Aorta (tissue), 5 donors: Measurements from ENCODE around the gene USP31. TPM values are rescaled to one million over a fixed set of nuclear protein-coding genes. Genes with fewer than 3 reads are reported as not detected.
A peak's percentile ranks its signal among the peaks of the same experiment; 100 is the strongest.

Experiments used
- ATAC-seq: fragments of 200-7000 bp; cut with Tn5 transposase; one replicate; pipeline ENCODE4 v1.9.1; 2022; ENCODE audit warnings: moderate library complexity; ENCODE audit not compliant: low FRiP score
- DNase-seq, 2 donors: peaks; one replicate each; pipeline ENCODE4 v3.0.0-alpha.2; 2020
- H3K27ac ChIP-seq, 2 donors: one replicate each; pipeline ENCODE4 v1.5.1; 2013; ENCODE audit warnings: low read length in 2 of 2, mild to moderate bottlenecking in 2 of 2, moderate library complexity in 2 of 2, control low read depth in 1 of 2, inconsistent platforms in 1 of 2, low read depth in 1 of 2
- H3K27me3 ChIP-seq, 2 donors: one replicate each; pipeline ENCODE4 v1.6.1; 2013; ENCODE audit warnings: control low read depth in 1 of 2, low read length in 1 of 2, mild to moderate bottlenecking in 1 of 2, moderate library complexity in 1 of 2; ENCODE audit not compliant: insufficient read depth in 2 of 2, control insufficient read depth in 1 of 2
- H3K36me3 ChIP-seq, 2 donors: one replicate each; pipeline ENCODE4 v1.6.1; 2013; ENCODE audit warnings: control low read depth in 1 of 2, low read length in 1 of 2, mild to moderate bottlenecking in 1 of 2; ENCODE audit not compliant: insufficient read depth in 2 of 2, control insufficient read depth in 1 of 2
- H3K4me1 ChIP-seq, 2 donors: one replicate each; pipeline ENCODE4 v1.6.1; 2013; ENCODE audit warnings: low read length in 2 of 2, control low read depth in 1 of 2, mild to moderate bottlenecking in 1 of 2, moderate library complexity in 1 of 2; ENCODE audit not compliant: insufficient read depth in 2 of 2, control insufficient read depth in 1 of 2
- H3K4me3 ChIP-seq, 2 donors: one replicate each; pipeline ENCODE4 v1.5.1; 2013; ENCODE audit warnings: low read length in 2 of 2, control low read depth in 1 of 2, mild to moderate bottlenecking in 1 of 2
- H3K9me3 ChIP-seq: one replicate; pipeline ENCODE4 v1.6.1; 2013; ENCODE audit warnings: mild to moderate bottlenecking, low read length; ENCODE audit not compliant: control insufficient read depth
- WGBS, 2 donors: extraction: QIAGEN DNeasy Blood & Tissue Kit; methylation state at CpG; one replicate each; pipeline ENCODE4 v1.1.7; 2013; 5-methylcytosine and 5-hydroxymethylcytosine counted together
- intact Hi-C, 2 donors: fragments of 100-400 bp; cut with DNase I; formaldehyde crosslinking; loops; one replicate each; pipeline versions ENCODE4 v1.14.2 to v1.15.0; 2022
- polyA plus RNA-seq, 2 donors: library from polyadenylated mRNA; stranded (reverse); fragments of 200-250 nt; gene quantifications; one replicate each; pipeline ENCODE4 v1.2.3, GENCODE V29; 2013
- total RNA-seq, 2 donors: library from RNA; stranded (reverse); fragmentation: NEBNext Ultra II Directional; extraction: Animal tissue kit (Norgen Biotek cat#: 25700); gene quantifications; one replicate each; pipeline ENCODE4 v1.2.1, GENCODE V29; 2021
- donor health status: healthy with polysubstance abuse.
- donor health status: Bipolar disorder and iron deficiency.
- donor health status: DM: no; HTN: no; CAD: no.
- donor health status: DM: no; HTN: no; CAD: no.
- donor health status: DM: yes; HTN: yes; CAD: no.

Gene USP31
- total and polyA plus RNA-seq, 4 donors, result 1.4 to 24.6 (median 11.1) TPM

DNA sequence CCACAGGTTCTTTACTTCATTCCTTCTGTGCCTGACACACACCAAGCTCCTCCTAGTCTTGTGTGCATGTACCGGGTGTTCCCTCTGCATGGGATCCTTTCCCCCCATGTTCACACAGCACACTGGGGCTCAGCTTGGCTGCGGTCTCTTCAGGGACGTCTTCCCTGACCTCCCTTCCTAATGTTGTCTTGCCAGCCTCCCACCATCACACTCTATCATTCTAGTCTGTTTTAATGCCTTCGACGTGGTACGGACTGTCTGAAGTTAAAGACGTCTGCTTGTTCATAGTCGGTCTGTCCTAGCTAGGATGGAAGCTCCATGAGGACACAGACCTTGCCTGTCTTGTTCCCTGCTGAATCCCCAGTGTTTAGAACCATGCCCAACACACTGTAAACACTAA is 60.1 kb downstream of the USP31 start:
- ATAC-seq (no peak), DNase-seq (no peak)
- no peaks in the 10 kb centered on the region for H3K4me1 ChIP-seq
- no peak overlapping the region for H3K27ac ChIP-seq
- no peaks in the 10 kb centered on the region for H3K9me3 ChIP-seq
- H3K36me3 ChIP-seq, result peaks cover 0 to 2% of the 10 kb centered on the region in 2 donors
- H3K4me3 ChIP-seq, result no peak overlapping the region
- H3K27me3 ChIP-seq, result no peaks in the 10 kb centered on the region
- 94% methylated on average over 8 of the region's 8 CpGs for WGBS, 2 donors
- intact Hi-C loops, result no loop called here

DNA sequence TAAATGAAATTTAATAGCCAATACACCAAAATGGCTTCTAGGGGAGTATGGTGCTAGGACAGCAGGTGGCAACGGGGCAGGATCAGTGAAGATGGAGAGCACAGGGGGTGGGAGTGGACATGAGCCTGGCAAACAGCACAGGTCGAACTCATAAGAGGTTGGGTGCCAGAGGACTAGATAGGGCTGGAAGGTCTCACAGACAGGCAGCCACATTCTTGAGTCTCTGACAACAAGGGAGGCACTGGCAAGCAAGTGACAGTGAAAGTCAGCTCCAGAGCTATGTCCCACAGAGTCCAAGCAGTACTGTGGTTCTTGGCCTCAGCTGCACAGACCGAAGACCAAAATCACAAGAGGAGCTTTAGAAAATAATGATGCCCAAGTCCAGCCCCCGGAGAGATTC is 61.2 kb downstream of the USP31 start:
- Histone ChIP-seq H3K9me3 (no peaks in the 10 kb centered on the region), H3K27ac (no peak overlapping the region), H3K4me3 (no peak overlapping the region), H3K36me3 (peaks cover 0 to 2% of the 10 kb centered on the region in 2 donors), H3K27me3 (no peaks in the 10 kb centered on the region), H3K4me1 (no peaks in the 10 kb centered on the region)
- ATAC-seq (peak; percentile 60), DNase-seq (no peak)
- WGBS, 2 donors, result 12 to 22% methylated on average over 4 of the region's 4 CpGs
- intact Hi-C loops, result no loop called here

- H3K27me3 ChIP-seq, result no peaks in the 10 kb centered on the region
- ATAC-seq, result no peak
- no peaks in the 10 kb centered on the region for H3K9me3 ChIP-seq
- intact Hi-C loops, result no loop called here
- H3K4me1 ChIP-seq, result no peaks in the 10 kb centered on the region
- peaks cover 2 to 3% of the 10 kb centered on the region in 2 donors for H3K36me3 ChIP-seq
- H3K4me3 ChIP-seq, result no peak overlapping the region
- DNase-seq, result no peak
- 85% methylated on average over 3 of the region's 3 CpGs for WGBS, 2 donors
- no peak overlapping the region for H3K27ac ChIP-seq
Measured at GRCh38 chr16:23085949-23086348, 63.3 kb downstream of the USP31 start.

DNA sequence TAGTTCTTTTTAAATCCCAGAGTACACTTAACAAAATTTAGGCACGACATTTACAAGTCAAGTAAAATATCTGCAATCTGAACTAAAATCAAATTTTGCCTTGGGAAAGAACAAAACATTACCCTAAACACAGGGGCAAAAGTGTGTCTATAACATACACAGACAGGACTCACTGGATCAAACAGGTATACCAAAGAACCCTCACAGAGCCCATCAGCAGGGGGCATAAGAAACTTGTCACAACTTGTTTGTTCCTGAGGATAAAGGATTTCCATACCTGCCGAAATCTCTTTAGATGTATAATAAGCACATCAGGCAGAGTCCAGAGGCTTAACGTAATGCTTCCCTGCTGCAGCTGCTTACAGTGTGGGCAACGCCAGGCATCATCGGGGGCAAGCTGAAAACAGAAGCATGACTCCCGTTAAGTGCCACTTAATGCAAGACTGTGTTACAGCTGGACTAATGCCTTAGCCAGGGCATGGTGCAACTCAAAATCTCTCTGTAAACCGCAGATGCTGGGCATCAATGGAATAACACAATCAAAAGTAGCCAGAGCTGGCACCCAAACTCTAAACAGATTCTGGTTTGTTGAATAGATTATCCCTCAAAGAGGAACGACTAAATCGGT is 67.0 kb downstream of the USP31 start:
- ATAC-seq (no peak), DNase-seq (no peak)
- 91% methylated on average over 9 of the region's 9 CpGs for WGBS, 2 donors
- H3K27me3 ChIP-seq, result no peaks in the 10 kb centered on the region
- no peaks in the 10 kb centered on the region for H3K4me1 ChIP-seq
- H3K9me3 ChIP-seq, result no peaks in the 10 kb centered on the region
- H3K27ac ChIP-seq, result no peak overlapping the region
- H3K4me3 ChIP-seq, result no peak overlapping the region
- intact Hi-C loops, result no loop called here
- H3K36me3 ChIP-seq, result peaks cover 5 to 7% of the 10 kb centered on the region in 2 donors

DNA sequence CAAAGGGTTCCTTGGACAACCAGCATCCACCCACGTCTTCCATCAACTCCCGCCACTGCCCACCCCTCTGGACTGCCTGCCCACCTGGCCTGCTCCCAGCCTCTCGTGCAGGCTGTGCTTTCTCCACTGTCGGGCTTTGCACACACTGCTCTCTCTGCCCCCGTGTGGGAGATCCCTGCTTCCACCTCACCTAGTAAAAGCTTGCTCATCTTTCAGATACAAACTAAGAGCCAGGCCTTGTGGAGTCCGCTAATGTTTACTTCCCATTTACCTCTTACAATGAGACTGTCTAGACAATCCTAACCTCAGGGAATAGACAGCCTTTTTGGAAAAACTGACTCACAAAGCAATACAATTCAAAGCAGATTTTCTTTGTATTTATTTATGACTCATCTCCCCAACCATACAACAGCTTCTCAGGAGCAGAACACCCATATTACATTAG is 67.6 kb downstream of the USP31 start:
- DNase-seq, result no peak
- no peak for ATAC-seq
- intact Hi-C loops, result no loop called here
- H3K4me3 ChIP-seq, result no peak overlapping the region
- H3K9me3 ChIP-seq, result no peaks in the 10 kb centered on the region
- H3K36me3 ChIP-seq, result peaks cover 5 to 7% of the 10 kb centered on the region in 2 donors
- H3K27ac ChIP-seq, result no peak overlapping the region
- 74 to 77% methylated on average over 6 of the region's 6 CpGs for WGBS, 2 donors
- no peaks in the 10 kb centered on the region for H3K27me3 ChIP-seq
- H3K4me1 ChIP-seq, result no peaks in the 10 kb centered on the region

DNA sequence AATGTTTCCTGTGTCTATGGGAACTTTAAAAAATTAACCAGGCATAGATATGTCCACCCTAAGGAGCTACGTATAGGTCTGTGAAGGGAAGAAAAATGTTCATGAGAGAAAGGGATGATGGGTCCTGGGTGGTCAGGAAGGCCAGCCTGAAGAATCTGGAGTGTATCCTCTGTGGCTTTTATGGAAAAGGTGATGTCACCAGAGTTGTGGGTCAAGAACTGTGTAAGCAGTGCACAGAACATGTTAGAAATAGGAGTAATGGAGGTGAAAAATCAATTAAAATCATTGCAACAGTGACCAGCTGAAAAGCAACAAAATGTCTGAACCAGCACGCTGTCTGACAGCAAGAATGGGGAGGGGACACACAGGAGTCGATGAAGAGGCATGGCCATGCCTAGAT is 68.5 kb downstream of the USP31 start:
- intact Hi-C loops, result no loop called here
- WGBS, 2 donors, result 90 to 92% methylated on average over 3 of the region's 3 CpGs
- ATAC-seq (peak; percentile 11), DNase-seq (no peak)
- peaks cover 5 to 7% of the 10 kb centered on the region in 2 donors for H3K36me3 ChIP-seq
- no peak overlapping the region for H3K27ac ChIP-seq
- H3K4me3 ChIP-seq, result no peak overlapping the region
- no peaks in the 10 kb centered on the region for H3K9me3 ChIP-seq
- no peaks in the 10 kb centered on the region for H3K27me3 ChIP-seq
- no peaks in the 10 kb centered on the region for H3K4me1 ChIP-seq

DNA sequence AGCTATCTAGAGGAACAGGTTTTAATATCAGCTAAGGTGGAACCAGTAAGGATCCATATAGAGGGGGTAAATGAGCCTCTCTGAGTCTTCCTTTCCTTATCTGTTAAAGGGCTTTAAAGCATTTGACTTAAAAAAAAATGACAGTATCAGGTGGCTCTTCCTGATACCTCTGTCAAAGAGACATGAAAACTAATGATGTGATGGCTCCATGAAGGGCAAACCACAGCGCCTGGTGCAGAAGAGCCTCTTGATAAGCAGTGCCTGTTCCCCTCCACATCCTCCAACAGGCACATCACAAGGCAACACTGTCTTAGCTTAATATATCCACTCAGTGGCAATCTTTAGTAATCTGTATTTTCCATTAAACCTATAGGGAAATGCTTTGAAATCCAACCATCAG is 68.9 kb downstream of the USP31 start:
- ATAC-seq (no peak), DNase-seq (no peak)
- intact Hi-C loops, result no loop called here
- H3K36me3 ChIP-seq, result peaks cover 5 to 7% of the 10 kb centered on the region in 2 donors
- H3K9me3 ChIP-seq, result no peaks in the 10 kb centered on the region
- H3K27ac ChIP-seq, result no peak overlapping the region
- WGBS, 2 donors, result 100% methylated on average over 1 of the region's 1 CpG
- H3K27me3 ChIP-seq, result no peaks in the 10 kb centered on the region
- H3K4me3 ChIP-seq, result no peak overlapping the region
- no peaks in the 10 kb centered on the region for H3K4me1 ChIP-seq

GRCh38 chr16:23079675-23080301 is 69.5 kb downstream of the USP31 start:
- Histone ChIP-seq H3K27me3 (no peaks in the 10 kb centered on the region), H3K27ac (no peak overlapping the region), H3K4me3 (no peak overlapping the region), H3K36me3 (peaks cover 5 to 7% of the 10 kb centered on the region in 2 donors), H3K9me3 (no peaks in the 10 kb centered on the region), H3K4me1 (no peaks in the 10 kb centered on the region)
- DNase-seq (no peak), ATAC-seq (no peak)
- intact Hi-C loops, result no loop called here
- whole genome bisulfite sequencing, 2 donors, result 83 to 89% methylated on average over 13 of the region's 13 CpGs

GRCh38 chr16:23074423-23074822 is 74.8 kb downstream of the USP31 start:
- Histone ChIP-seq H3K9me3 (no peaks in the 10 kb centered on the region), H3K27me3 (no peaks in the 10 kb centered on the region), H3K36me3 (no peaks in the 10 kb centered on the region), H3K27ac (peak overlapping the region in 1 of 2 donors; percentile 45), H3K4me3 (no peak overlapping the region), H3K4me1 (peaks cover 0 to 2% of the 10 kb centered on the region in 2 donors)
- WGBS, 2 donors, result 6 to 10% methylated on average over 3 of the region's 3 CpGs
- DNase-seq (no peak), ATAC-seq (no peak)
- intact Hi-C loops, result loop anchor here in 1 of 2 donors (5.0 kb wide), 1 partner anchor 73 kb away; the partner anchor contains the start of gene USP31
